BJ (cell line): ENCODE data around the gene ADNP2. TPM values are rescaled to one million over a fixed set of nuclear protein-coding genes. Genes with fewer than 3 reads are reported as not detected.
A peak's percentile ranks its signal among the peaks of the same experiment; 100 is the strongest.

Source experiments
- CTCF ChIA-PET: fragments of 350-600 bp; formaldehyde crosslinking; extraction: SDS; loops from one replicate; lab custom pipeline; 2021; ENCODE audit warnings: antibody characterized with exemption, inconsistent platforms; lab: Yijun Ruan, JAX
- POLR2A ChIA-PET: fragments of 300-600 bp; sonication (Branson Sonifier 250); formaldehyde crosslinking; extraction: SDS; loops from one replicate; lab custom pipeline; 2021; ENCODE audit warnings: antibody characterized with exemption; lab: Charles Lee
- DNase-seq: peaks from one replicate; pipeline ENCODE4 v3.0.0-alpha.2; 2011; ENCODE audit warnings: low read depth
- H3K27me3 ChIP-seq: 2 replicates; pipeline ENCODE4 v1.6.0; 2011; ENCODE audit warnings: low read length; ENCODE audit not compliant: control insufficient read depth, insufficient read depth
- H3K36me3 ChIP-seq: 2 replicates; pipeline ENCODE4 v1.5.1; 2011; ENCODE audit warnings: low read length; ENCODE audit not compliant: control insufficient read depth, insufficient read depth
- H3K4me3 ChIP-seq: 2 replicates; pipeline ENCODE4 v1.5.1; 2011; ENCODE audit warnings: low read depth, mild to moderate bottlenecking, control low read depth, low read length
- CTCF ChIP-seq: IDR thresholded peaks from 2 replicates; pipeline ENCODE4 v1.5.1; 2011; ENCODE audit warnings: low read depth, mild to moderate bottlenecking, control low read depth, inconsistent platforms, low read length, moderate library complexity; ENCODE audit not compliant: insufficient read depth
- polyA plus RNA-seq: library from polyadenylated mRNA; depleted of rRNA; stranded (reverse); fragments of >200 nt; gene quantifications from 2 replicates; pipeline ENCODE4 v1.2.3, GENCODE V29; 2011

ADNP2 gene
- polyA plus RNA-seq, 1 experiment = 4.4 TPM

DNA sequence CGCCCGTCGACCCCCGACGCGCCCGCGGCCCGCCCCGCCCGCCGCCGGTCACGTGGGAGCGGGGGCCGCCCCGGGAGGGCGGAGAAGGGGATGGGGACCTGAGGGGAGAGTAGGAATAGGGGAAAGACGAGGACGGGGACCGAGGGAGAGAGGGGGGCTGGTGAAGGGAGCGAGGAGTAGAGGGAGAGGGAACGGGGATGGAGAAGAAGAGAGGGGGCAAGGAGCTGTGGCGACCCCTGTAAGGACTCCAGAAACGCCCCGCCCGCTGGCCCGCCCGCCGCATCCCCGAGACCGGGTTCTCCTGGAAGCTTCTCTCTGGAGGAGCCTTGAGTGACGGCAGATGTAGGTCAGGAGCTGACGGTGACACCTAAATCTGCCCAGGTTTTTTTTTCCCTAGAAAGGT lies 615 bp downstream of the ADNP2 start:
- no peak for TF ChIP-seq CTCF
- no peaks in the 10 kb centered on the region for H3K27me3 ChIP-seq
- no peaks in the 10 kb centered on the region for H3K36me3 ChIP-seq
- peak overlapping the region; percentile 69 for H3K4me3 ChIP-seq
- no peak for DNase-seq
- ChIA-PET POLR2A (no interaction called here), CTCF (no interaction called here)

GRCh38 chr18:80112624-80113248 lies 3.7 kb downstream of the ADNP2 start:
- TF ChIP-seq CTCF = no peak
- H3K4me3 ChIP-seq = no peak overlapping the region
- ChIA-PET POLR2A (no interaction called here), CTCF (no interaction called here)
- no peak for DNase-seq
- H3K36me3 ChIP-seq = no peaks in the 10 kb centered on the region
- H3K27me3 ChIP-seq = no peaks in the 10 kb centered on the region

DNA sequence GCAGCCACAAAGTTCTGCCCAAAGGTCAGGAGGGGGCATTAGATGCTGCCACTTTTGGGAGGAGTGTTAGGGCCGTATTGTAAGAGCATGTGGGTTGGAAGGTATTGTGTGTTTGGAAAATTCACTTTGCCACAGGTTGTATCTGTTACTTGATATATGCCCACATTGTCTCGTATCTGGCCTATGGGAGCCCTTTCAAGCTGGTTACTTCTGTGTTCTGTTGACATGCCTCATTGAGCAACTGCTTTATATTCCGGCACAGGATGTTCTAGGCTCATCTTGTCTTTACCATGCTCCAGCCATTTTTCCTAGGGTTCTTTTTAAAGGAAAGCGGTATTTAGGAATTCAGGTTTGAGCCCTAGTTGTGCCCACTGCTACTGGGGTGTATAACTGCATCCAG lies 6.0 kb downstream of the ADNP2 start:
- POLR2A ChIA-PET = no interaction called here
- H3K27me3 ChIP-seq = no peaks in the 10 kb centered on the region
- CTCF ChIA-PET = no interaction called here
- no peak for DNase-seq
- no peaks in the 10 kb centered on the region for H3K36me3 ChIP-seq
- TF ChIP-seq CTCF = no peak
- H3K4me3 ChIP-seq = no peak overlapping the region

DNA sequence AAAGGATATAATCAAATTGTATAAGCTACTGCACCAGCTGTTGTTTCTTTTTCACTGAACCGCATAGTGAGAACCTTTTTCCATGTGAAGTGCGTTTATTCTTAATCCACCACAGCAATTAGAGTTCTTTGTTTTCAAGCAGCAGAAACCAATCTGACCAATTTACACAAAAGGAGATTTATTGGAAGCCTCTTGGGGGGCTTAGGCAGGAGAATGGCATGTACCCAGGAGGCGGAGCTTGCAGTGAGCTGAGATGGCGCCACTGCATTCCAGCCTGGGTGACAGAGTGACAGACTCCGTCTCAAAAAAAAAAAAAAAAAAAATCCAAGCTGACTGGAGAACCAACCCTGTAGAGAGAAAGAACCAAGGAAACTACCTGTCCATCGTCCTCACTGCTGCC lies 10.0 kb downstream of the ADNP2 start:
- Histone ChIP-seq H3K27me3 (no peaks in the 10 kb centered on the region), H3K4me3 (no peak overlapping the region), H3K36me3 (0 out of 2 replicates have a peak, but pooled peaks cover 3% of the 10 kb centered on the region)
- ChIA-PET CTCF (no interaction called here), POLR2A (no interaction called here)
- no peak for TF ChIP-seq CTCF
- DNase-seq = no peak

GRCh38 chr18:80120932-80121331 lies 11.9 kb downstream of the ADNP2 start:
- Histone ChIP-seq H3K4me3 (no peak overlapping the region), H3K27me3 (no peaks in the 10 kb centered on the region), H3K36me3 (0 out of 2 replicates have a peak, but pooled peaks cover 3% of the 10 kb centered on the region)
- CTCF ChIA-PET = no interaction called here
- DNase-seq = no peak
- POLR2A ChIA-PET = no interaction called here
- no peak for TF ChIP-seq CTCF
